ENCODE results near the gene ADARB2. TPM values are rescaled to one million over a fixed set of nuclear protein-coding genes. Genes with fewer than 3 reads are reported as not detected.

ADARB2 gene
- total and polyA plus RNA-seq, 2 donors (not counting 1 experiment from before 2014, with no cell fraction given), result not detected

DNA sequence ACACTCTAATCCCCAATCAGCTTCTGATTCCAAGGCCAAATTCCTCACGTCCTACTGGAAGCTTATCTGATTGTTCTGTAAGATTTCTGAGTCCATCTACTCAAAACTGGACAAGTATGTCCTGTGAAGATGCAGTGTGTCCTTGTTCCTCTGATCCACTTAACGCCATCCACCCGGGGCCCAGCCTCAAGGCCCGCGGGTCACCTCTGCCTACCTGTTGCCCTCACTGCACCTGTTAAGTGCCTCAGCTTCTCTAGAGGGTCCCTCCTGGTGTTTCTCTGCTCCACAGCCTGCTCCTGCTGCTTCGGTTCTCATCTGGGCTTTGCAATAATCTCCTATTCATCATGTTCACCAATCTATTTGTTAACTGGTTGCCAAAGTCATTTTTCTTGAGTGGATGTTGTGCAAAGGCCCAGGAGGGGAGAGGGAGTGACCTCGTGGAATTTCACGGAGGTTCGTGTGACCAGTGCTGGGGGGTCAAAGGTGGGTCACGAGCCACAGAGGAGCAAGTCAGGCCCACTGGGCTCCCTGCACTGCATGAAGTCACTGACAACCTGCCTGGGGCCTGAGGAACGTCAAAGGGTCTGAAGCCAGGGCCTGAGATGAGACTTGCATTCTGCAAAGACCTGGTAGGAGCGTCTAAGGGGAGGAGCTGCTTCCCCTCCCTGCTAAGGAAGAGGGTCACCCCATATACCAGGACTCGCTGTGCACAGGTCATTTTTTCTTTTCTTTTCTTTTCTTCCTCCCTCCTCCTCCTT, 343.0 kb downstream of the ADARB2 start:
- TF ChIP-seq EZH2 (IDR thresholded peaks at IDR 0.05; ENCODE audit: low read length, missing control alignments), result no peak
- TF ChIP-seq, protein P1, sequence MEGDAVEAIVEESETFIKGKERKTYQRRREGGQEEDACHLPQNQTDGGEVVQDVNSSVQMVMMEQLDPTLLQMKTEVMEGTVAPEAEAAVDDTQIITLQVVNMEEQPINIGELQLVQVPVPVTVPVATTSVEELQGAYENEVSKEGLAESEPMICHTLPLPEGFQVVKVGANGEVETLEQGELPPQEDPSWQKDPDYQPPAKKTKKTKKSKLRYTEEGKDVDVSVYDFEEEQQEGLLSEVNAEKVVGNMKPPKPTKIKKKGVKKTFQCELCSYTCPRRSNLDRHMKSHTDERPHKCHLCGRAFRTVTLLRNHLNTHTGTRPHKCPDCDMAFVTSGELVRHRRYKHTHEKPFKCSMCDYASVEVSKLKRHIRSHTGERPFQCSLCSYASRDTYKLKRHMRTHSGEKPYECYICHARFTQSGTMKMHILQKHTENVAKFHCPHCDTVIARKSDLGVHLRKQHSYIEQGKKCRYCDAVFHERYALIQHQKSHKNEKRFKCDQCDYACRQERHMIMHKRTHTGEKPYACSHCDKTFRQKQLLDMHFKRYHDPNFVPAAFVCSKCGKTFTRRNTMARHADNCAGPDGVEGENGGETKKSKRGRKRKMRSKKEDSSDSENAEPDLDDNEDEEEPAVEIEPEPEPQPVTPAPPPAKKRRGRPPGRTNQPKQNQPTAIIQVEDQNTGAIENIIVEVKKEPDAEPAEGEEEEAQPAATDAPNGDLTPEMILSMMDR (conservative IDR thresholded peaks at IDR 0.05 in 1 of 2, IDR thresholded peaks at IDR 0.05 in 1 of 2; ENCODE audit: low read depth in 1 of 2, low read length in 2 of 2), result no peak
- Histone ChIP-seq H3K79me2 (ENCODE audit: control insufficient read depth, insufficient read depth, low read length) (no peaks in the 10 kb centered on the region), H2AFZ (ENCODE audit: low read length) (no peak overlapping the region), H3K4me3 (replicated peaks in 1 of 4; ENCODE audit: control extremely low read depth in 1 of 4, insufficient read depth in 1 of 4, low read depth in 3 of 4, low read length in 4 of 4) (no peak overlapping the region), H3K36me3 (ENCODE audit: control insufficient read depth, insufficient read depth, low read length) (no peaks in the 10 kb centered on the region), H3K27me3 (ENCODE audit: control insufficient read depth, insufficient read depth, low read length) (no peaks in the 10 kb centered on the region), H3K9ac (ENCODE audit: insufficient read depth, low read length) (no peak overlapping the region), H3K4me1 (ENCODE audit: control insufficient read depth, extremely low read depth, insufficient read depth, low read length) (no peaks in the 10 kb centered on the region), H3K27ac (ENCODE audit: insufficient read depth, low read length) (no peak overlapping the region), H4K20me1 (ENCODE audit: control insufficient read depth, extremely low read depth, insufficient read depth, low read length) (no peaks in the 10 kb centered on the region), H3K4me2 (ENCODE audit: extremely low read depth, insufficient read depth, low read length) (no peak overlapping the region), H3K9me3 (ENCODE audit: control insufficient read depth, insufficient read depth, low read depth, low read length) (no peaks in the 10 kb centered on the region)
- no peak for DNase-seq (ENCODE audit: low read depth in 2 of 2)

DNA sequence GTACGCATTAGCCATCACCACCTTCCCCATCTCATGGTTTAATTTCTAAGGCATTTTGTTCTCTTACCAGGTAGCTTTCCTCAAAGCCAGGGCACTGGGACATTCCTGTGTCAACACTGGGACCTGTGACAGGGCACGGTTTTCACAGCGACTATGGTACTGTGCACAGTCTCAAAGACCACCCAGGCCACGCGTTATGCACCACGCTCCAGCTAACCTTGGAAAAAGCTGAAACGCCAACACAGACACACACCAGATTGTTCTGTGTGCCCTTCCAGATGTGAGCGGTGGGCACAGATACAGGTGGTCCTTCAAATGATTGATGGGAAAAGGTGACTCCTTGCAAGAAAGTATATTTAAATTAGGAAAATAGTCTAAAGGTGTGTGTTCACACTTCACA, 343.8 kb downstream of the ADARB2 start:
- Histone ChIP-seq H3K36me3 (ENCODE audit: control insufficient read depth, insufficient read depth, low read length) (no peaks in the 10 kb centered on the region), H3K4me1 (ENCODE audit: control insufficient read depth, extremely low read depth, insufficient read depth, low read length) (no peaks in the 10 kb centered on the region), H4K20me1 (ENCODE audit: control insufficient read depth, extremely low read depth, insufficient read depth, low read length) (no peaks in the 10 kb centered on the region), H3K4me3 (replicated peaks in 1 of 4; ENCODE audit: control extremely low read depth in 1 of 4, insufficient read depth in 1 of 4, low read depth in 3 of 4, low read length in 4 of 4) (no peak overlapping the region), H3K9me3 (ENCODE audit: control insufficient read depth, insufficient read depth, low read depth, low read length) (no peaks in the 10 kb centered on the region), H3K27ac (ENCODE audit: insufficient read depth, low read length) (no peak overlapping the region), H3K79me2 (ENCODE audit: control insufficient read depth, insufficient read depth, low read length) (no peaks in the 10 kb centered on the region), H3K9ac (ENCODE audit: insufficient read depth, low read length) (no peak overlapping the region), H3K27me3 (ENCODE audit: control insufficient read depth, insufficient read depth, low read length) (no peaks in the 10 kb centered on the region), H2AFZ (ENCODE audit: low read length) (no peak overlapping the region), H3K4me2 (ENCODE audit: extremely low read depth, insufficient read depth, low read length) (no peak overlapping the region)
- no peak for TF ChIP-seq EZH2 (IDR thresholded peaks at IDR 0.05; ENCODE audit: low read length, missing control alignments)
- TF ChIP-seq, protein P1 (conservative IDR thresholded peaks at IDR 0.05 in 1 of 2, IDR thresholded peaks at IDR 0.05 in 1 of 2; ENCODE audit: low read depth in 1 of 2, low read length in 2 of 2), result no peak
- no peak for DNase-seq (ENCODE audit: low read depth in 2 of 2)

DNA sequence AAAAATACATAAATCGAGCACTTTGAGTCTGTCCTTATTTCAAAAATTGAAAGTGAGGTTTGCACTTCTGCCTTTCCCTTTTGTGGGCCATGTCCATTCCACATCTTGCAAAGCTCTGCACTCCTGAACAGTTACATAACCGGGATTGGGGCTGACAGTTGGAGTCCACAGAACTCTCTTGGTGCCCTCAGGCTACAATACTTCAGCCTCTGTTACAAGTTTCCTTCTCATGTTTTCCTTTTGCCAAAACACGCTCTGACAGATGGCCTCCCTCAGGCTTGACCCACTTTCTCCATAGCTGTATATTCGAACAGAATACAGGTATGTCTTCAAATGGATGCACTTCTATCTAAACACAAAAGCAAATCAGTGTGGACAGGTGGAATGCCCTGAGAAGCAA, 345.2 kb downstream of the ADARB2 start:
- Histone ChIP-seq H3K4me2 (ENCODE audit: extremely low read depth, insufficient read depth, low read length) (no peak overlapping the region), H2AFZ (ENCODE audit: low read length) (no peak overlapping the region), H4K20me1 (ENCODE audit: control insufficient read depth, extremely low read depth, insufficient read depth, low read length) (no peaks in the 10 kb centered on the region), H3K4me1 (ENCODE audit: control insufficient read depth, extremely low read depth, insufficient read depth, low read length) (no peaks in the 10 kb centered on the region), H3K4me3 (replicated peaks in 1 of 4; ENCODE audit: control extremely low read depth in 1 of 4, insufficient read depth in 1 of 4, low read depth in 3 of 4, low read length in 4 of 4) (no peak overlapping the region), H3K9ac (ENCODE audit: insufficient read depth, low read length) (no peak overlapping the region), H3K36me3 (ENCODE audit: control insufficient read depth, insufficient read depth, low read length) (no peaks in the 10 kb centered on the region), H3K79me2 (ENCODE audit: control insufficient read depth, insufficient read depth, low read length) (no peaks in the 10 kb centered on the region), H3K27ac (ENCODE audit: insufficient read depth, low read length) (no peak overlapping the region), H3K9me3 (ENCODE audit: control insufficient read depth, insufficient read depth, low read depth, low read length) (no peaks in the 10 kb centered on the region), H3K27me3 (ENCODE audit: control insufficient read depth, insufficient read depth, low read length) (no peaks in the 10 kb centered on the region)
- DNase-seq (ENCODE audit: low read depth in 2 of 2), result no peak
- no peak for TF ChIP-seq EZH2 (IDR thresholded peaks at IDR 0.05; ENCODE audit: low read length, missing control alignments)
- TF ChIP-seq, protein P1 (conservative IDR thresholded peaks at IDR 0.05 in 1 of 2, IDR thresholded peaks at IDR 0.05 in 1 of 2; ENCODE audit: low read depth in 1 of 2, low read length in 2 of 2), result no peak
